ENCODE measurements around the gene UGT8.

DNA sequence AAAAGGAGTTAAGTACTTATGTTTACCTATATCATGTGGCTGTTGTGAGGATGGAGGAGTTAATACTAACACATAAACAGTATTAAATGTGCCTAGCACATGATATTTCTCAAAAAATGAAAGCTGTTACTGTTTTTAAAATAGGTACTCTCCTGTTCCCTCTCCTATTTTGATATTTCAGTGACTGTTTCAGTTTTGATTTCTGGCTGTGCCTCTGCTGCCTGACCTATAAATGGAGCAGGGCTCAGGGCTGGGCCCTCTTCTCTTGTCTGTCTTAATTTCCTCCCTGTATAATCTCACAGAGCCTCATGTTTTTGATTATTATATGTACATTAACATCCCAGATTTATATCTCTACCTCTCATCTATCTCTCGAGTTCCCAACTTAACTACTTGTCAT is 93.3 kb downstream of the UGT8 start:
- TF ChIP-seq CTCF (conservative IDR thresholded peaks at IDR 0.05) (no peak), ZFX (IDR thresholded peaks at IDR 0.05) (no peak)
